Liver (tissue), 9 donors: Measurements from ENCODE around the gene PTPRD. TPM values are rescaled to one million over a fixed set of nuclear protein-coding genes. Genes with fewer than 3 reads are reported as not detected.

ENCODE experiments used
- DNase-seq: peaks from one replicate; pipeline ENCODE4 v3.0.0-alpha.2; 2017; ENCODE audit warnings: low spot score
- H3K27ac ChIP-seq, 2 donors: one replicate each; pipeline ENCODE4 v1.7.0; 2013; ENCODE audit warnings: inconsistent platforms in 2 of 2, low read length in 2 of 2, control low read depth in 1 of 2, low read depth in 1 of 2, mild to moderate bottlenecking in 1 of 2
- H3K27me3 ChIP-seq, 4 donors: one replicate each; pipeline versions ENCODE4 v1.6.1 to v1.7.0; 2013; ENCODE audit warnings: low read length in 3 of 4, inconsistent platforms in 1 of 4, mild to moderate bottlenecking in 1 of 4, moderate library complexity in 1 of 4; ENCODE audit not compliant: control insufficient read depth in 4 of 4, insufficient read depth in 4 of 4
- H3K36me3 ChIP-seq, 4 donors: one replicate each; pipeline versions ENCODE4 v1.6.1 to v1.7.0; 2013; ENCODE audit warnings: low read length in 3 of 4, mild to moderate bottlenecking in 3 of 4, low read depth in 1 of 4, moderate library complexity in 1 of 4; ENCODE audit not compliant: control insufficient read depth in 4 of 4, insufficient read depth in 3 of 4
- H3K4me1 ChIP-seq, 4 donors: one replicate each; pipeline versions ENCODE4 v1.6.1 to v1.7.0; 2013; ENCODE audit warnings: low read length in 3 of 4, mild to moderate bottlenecking in 3 of 4, moderate library complexity in 1 of 4; ENCODE audit not compliant: control insufficient read depth in 4 of 4, insufficient read depth in 4 of 4
- H3K4me3 ChIP-seq, 3 donors: one replicate each; pipeline versions ENCODE4 v1.6.1 to v1.7.0; 2013; ENCODE audit warnings: low read length in 3 of 3, control low read depth in 1 of 3, low read depth in 1 of 3, mild to moderate bottlenecking in 1 of 3
- H3K9ac ChIP-seq, 2 donors: one replicate each; pipeline ENCODE4 v1.7.0; 2013; ENCODE audit warnings: low read length in 2 of 2, mild to moderate bottlenecking in 2 of 2, moderate library complexity in 2 of 2, control low read depth in 1 of 2, low read depth in 1 of 2
- H3K9me3 ChIP-seq, 4 donors: one replicate each; pipeline versions ENCODE4 v1.6.1 to v1.7.0; 2013; ENCODE audit warnings: low read length in 3 of 4; ENCODE audit not compliant: control insufficient read depth in 4 of 4
- ATF3 ChIP-seq: IDR thresholded peaks from 2 replicates; pipeline ENCODE4 v1.6.1; 2016; ENCODE audit warnings: antibody characterized with exemption
- CTCF ChIP-seq: fragments of 150-350 bp; IDR thresholded peaks from 2 replicates; pipeline ENCODE4 v1.5.1; 2017; ENCODE audit warnings: improper control_type of control experiment, low read depth, low read length; ENCODE audit not compliant: missing input control
- EGR1 ChIP-seq, 2 donors: IDR thresholded peaks; 2 replicates each; pipeline ENCODE4 v1.6.1; 2016 to 2018; ENCODE audit warnings: antibody characterized with exemption in 2 of 2, low read depth in 2 of 2
- FOXA1 ChIP-seq: IDR thresholded peaks from 2 replicates; pipeline ENCODE4 v1.6.1; 2016; ENCODE audit warnings: antibody characterized with exemption
- FOXA2 ChIP-seq: IDR thresholded peaks from 2 replicates; pipeline ENCODE4 v1.6.1; 2016; ENCODE audit warnings: antibody characterized with exemption
- GABPA ChIP-seq, 2 donors: IDR thresholded peaks in 1 of 2; conservative IDR thresholded peaks in 1 of 2; 2 replicates each; pipeline ENCODE4 v1.6.1; 2016; ENCODE audit warnings: antibody characterized with exemption in 2 of 2, mild to moderate bottlenecking in 1 of 2, moderate library complexity in 1 of 2
- HNF4A ChIP-seq, 2 donors: conservative IDR thresholded peaks; 2 replicates each; pipeline ENCODE4 v1.6.1; 2016; ENCODE audit warnings: antibody characterized with exemption in 2 of 2, mild to moderate bottlenecking in 2 of 2
- HNF4G ChIP-seq: IDR thresholded peaks from 2 replicates; pipeline ENCODE4 v1.6.1; 2016; ENCODE audit warnings: antibody characterized with exemption
- JUND ChIP-seq, 2 donors: IDR thresholded peaks; 2 replicates each; pipeline ENCODE4 v1.6.1; 2016; ENCODE audit warnings: antibody characterized with exemption in 2 of 2
- MAX ChIP-seq: IDR thresholded peaks from 2 replicates; pipeline ENCODE4 v1.6.1; 2016; ENCODE audit warnings: antibody characterized with exemption
- NR2F2 ChIP-seq: IDR thresholded peaks from 2 replicates; pipeline ENCODE4 v1.6.1; 2016; ENCODE audit warnings: antibody characterized with exemption
- RAD21 ChIP-seq, 2 donors: IDR thresholded peaks; 2 replicates each; pipeline ENCODE4 v1.6.1; 2016; ENCODE audit warnings: antibody characterized with exemption in 2 of 2, mild to moderate bottlenecking in 2 of 2
- REST ChIP-seq: IDR thresholded peaks from 2 replicates; pipeline ENCODE4 v1.6.1; 2016; ENCODE audit warnings: antibody characterized with exemption, mild to moderate bottlenecking
- RXRA ChIP-seq, 2 donors: IDR thresholded peaks; 2 replicates each; pipeline ENCODE4 v1.6.1; 2017 to 2018; ENCODE audit warnings: antibody characterized with exemption in 2 of 2, mild to moderate bottlenecking in 1 of 2
- SP1 ChIP-seq: IDR thresholded peaks from 2 replicates; pipeline ENCODE4 v1.6.1; 2018; ENCODE audit warnings: antibody characterized with exemption, mild to moderate bottlenecking
- TAF1 ChIP-seq: conservative IDR thresholded peaks from 2 replicates; pipeline ENCODE4 v1.6.1; 2016; ENCODE audit warnings: antibody characterized with exemption, mild to moderate bottlenecking
- YY1 ChIP-seq: IDR thresholded peaks from 2 replicates; pipeline ENCODE4 v1.6.1; 2016; ENCODE audit warnings: antibody characterized with exemption, mild to moderate bottlenecking
- ZBTB33 ChIP-seq: IDR thresholded peaks from 2 replicates; pipeline ENCODE4 v1.6.1; 2016; ENCODE audit warnings: antibody characterized with exemption
- WGBS: extraction: QIAGEN DNeasy Blood & Tissue Kit; methylation state at CpG from one replicate; pipeline ENCODE4 v1.1.7; 2013; 5-methylcytosine and 5-hydroxymethylcytosine counted together
- polyA plus RNA-seq, 2 donors: library from polyadenylated mRNA; stranded (reverse) in 1 of 2; unstranded in 1 of 2; fragments of 200-250 nt in 1 of 2; fragments of >200 nt in 1 of 2; fragmentation: Nextera tagmentation in 1 of 2; extraction: Ambion mirVana in 1 of 2; gene quantifications; one replicate each; pipeline versions ENCODE4 v1.2.1 to v1.2.3, GENCODE V29; 2013 to 2015
- total RNA-seq, 2 donors: library from RNA; depleted of rRNA; stranded (reverse); fragments of >200 nt; gene quantifications; one replicate each; pipeline ENCODE4 v1.2.3, GENCODE V29; 2014
- donor health status: healthy.
- donor health status: healthy.
- donor health status: healthy.
- donor health status: healthy.
- donor health status: healthy.

PTPRD gene
- total and polyA plus RNA-seq, 4 donors, result 0.78 to 34.2 (median 4.7) TPM

GRCh38 chr9:9117866-9118265, 1494.9 kb downstream of the PTPRD start:
- Histone ChIP-seq H3K4me1 (no peaks in the 10 kb centered on the region), H3K9me3 (no peaks in the 10 kb centered on the region), H3K27me3 (no peaks in the 10 kb centered on the region), H3K27ac (no peak overlapping the region), H3K4me3 (no peak overlapping the region), H3K36me3 (no peaks in the 10 kb centered on the region), H3K9ac (no peak overlapping the region)
- 54% methylated on average over 2 of the region's 2 CpGs for WGBS
- TF ChIP-seq MAX (no peak), EGR1 (IDR thresholded peaks at IDR 0.05; ENCODE audit: low read depth in 2 of 2) (no peak), SP1 (no peak), HNF4G (no peak), TAF1 (no peak), REST (no peak), RXRA (IDR thresholded peaks at IDR 0.05) (no peak), RAD21 (IDR thresholded peaks at IDR 0.05) (no peak), JUND (IDR thresholded peaks at IDR 0.05) (no peak), GABPA (IDR thresholded peaks at IDR 0.05 in 1 of 2, conservative IDR thresholded peaks at IDR 0.05 in 1 of 2) (no peak), ZBTB33 (no peak), ATF3 (no peak), HNF4A (conservative IDR thresholded peaks at IDR 0.05) (no peak), CTCF (no peak), FOXA2 (no peak), FOXA1 (no peak), NR2F2 (no peak), YY1 (no peak)
- DNase-seq, result no peak
